ENCODE results near the gene TAF1. TPM values are rescaled to one million over a fixed set of nuclear protein-coding genes. Genes with fewer than 3 reads are reported as not detected.

Gene TAF1
- total and polyA plus RNA-seq, 9 of the 15 experiments (the other 6 are each of a cell fraction or from before 2014, with no cell fraction given): 6.4 to 45.1 (median 38.1) TPM

GRCh38 chrX:71366674-71367256, 608 bp downstream of the TAF1 start:
- Histone ChIP-seq H3K36me3 (ENCODE audit: control insufficient read depth, insufficient read depth, low read length) (peaks cover 37% of the 10 kb centered on the region), H3K9ac (ENCODE audit: insufficient read depth in 1 of 2, low read depth in 2 of 2, low read length in 2 of 2) (peak overlapping the region; percentile 99 to 100), H3K27ac (ENCODE audit: extremely low read depth, low read depth, low read length) (peak overlapping the region; percentile 99), H3K9me3 (replicated peaks; ENCODE audit: control insufficient read depth, insufficient read depth, low read depth, low read length) (no peaks in the 10 kb centered on the region), H3K4me2 (ENCODE audit: insufficient read depth, low read length) (peak overlapping the region; percentile 94), H3K4me3 (peak overlapping the region; percentile 83), H2AFZ (ENCODE audit: low read depth, low read length) (peak overlapping the region; percentile 61; the same call in 1 of the 2 replicates), H3K79me2 (ENCODE audit: control insufficient read depth, insufficient read depth, low read length) (peaks cover 50% of the 10 kb centered on the region), H4K20me1 (replicated peaks; ENCODE audit: control insufficient read depth, insufficient read depth, low read length) (peaks cover 11% of the 10 kb centered on the region), H3K4me1 (replicated peaks in 1 of 2; ENCODE audit: control insufficient read depth in 2 of 2, insufficient read depth in 2 of 2, low read length in 2 of 2) (peaks cover 12 to 14% of the 10 kb centered on the region in 2 experiments; a peak in 4 of 5 replicates), H3K27me3 (ENCODE audit: control insufficient read depth in 2 of 2, insufficient read depth in 2 of 2, low read length in 2 of 2) (no peaks in the 10 kb centered on the region), H3K9me1 (ENCODE audit: control insufficient read depth, insufficient read depth, low read length) (no peaks in the 10 kb centered on the region)
- in situ Hi-C loops (cut with MboI) (loop anchor here (10.0 kb wide), 1 partner anchor 372 kb away; no protein-coding TSS in a partner anchor), intact Hi-C loops (cut with micrococcal nuclease) (loop anchor here (5.0 to 10.0 kb wide), 2 partner anchors 84 to 372 kb away; partner anchors contain the start of gene NONO)
- CTCF ChIA-PET (ENCODE audit: low intra/inter-chr PET ratio): interaction anchor here (0.6 kb wide), 1 partner anchor 12 kb away, joined by 5 read pairs; no protein-coding TSS in a partner anchor
- FAIRE-seq (no peak), DNase-seq (ENCODE audit: extremely low read depth in 1 of 4, low spot score in 3 of 4) (peak; percentile 21 to 46 (median 24)), ATAC-seq (peak; percentile 57)
- TSS peak; percentile 74 for BruUV-seq (replicated peaks)
- POLR2A ChIA-PET: interaction anchor here (0.9 to 1.4 kb wide), 4 partner anchors 8 to 185 kb away, joined by 3 to 5 read pairs (median 4); no protein-coding TSS in a partner anchor
- 1% methylated on average over 27 of the region's 36 CpGs for WGBS (ENCODE audit: insufficient coverage, low coverage, missing lambda C conversion rate)
- TF ChIP-seq USF1 (CRISPR knock-in tag; IDR thresholded peaks at IDR 0.05) (no peak), SUPT5H (IDR thresholded peaks at IDR 0.05) (peak; percentile 68; the same call in 1 of the 2 replicates), BCL6 (CRISPR knock-in tag; IDR thresholded peaks at IDR 0.05) (no peak), XRCC3 (IDR thresholded peaks at IDR 0.05) (no peak), HMG20B (CRISPR knock-in tag; IDR thresholded peaks at IDR 0.05) (no peak), TEAD2 (tag; IDR thresholded peaks at IDR 0.05) (no peak), ETV5 (CRISPR knock-in tag; IDR thresholded peaks at IDR 0.05; ENCODE audit: low read depth) (no peak), PRPF4 (IDR thresholded peaks at IDR 0.05; ENCODE audit: insufficient read depth, low read depth, low read length, poor library complexity, severe bottlenecking) (no peak), TRIM24 (IDR thresholded peaks at IDR 0.05) (no peak), ZNF696 (CRISPR knock-in tag; conservative IDR thresholded peaks at IDR 0.05) (no peak), ZNF449 (CRISPR knock-in tag; IDR thresholded peaks at IDR 0.05) (no peak), ZNF707 (CRISPR knock-in tag; conservative IDR thresholded peaks at IDR 0.05) (no peak), ZNF384 (IDR thresholded peaks at IDR 0.05; ENCODE audit: low read depth, low read length) (no peak)
- TF ChIP-seq, protein P1, sequence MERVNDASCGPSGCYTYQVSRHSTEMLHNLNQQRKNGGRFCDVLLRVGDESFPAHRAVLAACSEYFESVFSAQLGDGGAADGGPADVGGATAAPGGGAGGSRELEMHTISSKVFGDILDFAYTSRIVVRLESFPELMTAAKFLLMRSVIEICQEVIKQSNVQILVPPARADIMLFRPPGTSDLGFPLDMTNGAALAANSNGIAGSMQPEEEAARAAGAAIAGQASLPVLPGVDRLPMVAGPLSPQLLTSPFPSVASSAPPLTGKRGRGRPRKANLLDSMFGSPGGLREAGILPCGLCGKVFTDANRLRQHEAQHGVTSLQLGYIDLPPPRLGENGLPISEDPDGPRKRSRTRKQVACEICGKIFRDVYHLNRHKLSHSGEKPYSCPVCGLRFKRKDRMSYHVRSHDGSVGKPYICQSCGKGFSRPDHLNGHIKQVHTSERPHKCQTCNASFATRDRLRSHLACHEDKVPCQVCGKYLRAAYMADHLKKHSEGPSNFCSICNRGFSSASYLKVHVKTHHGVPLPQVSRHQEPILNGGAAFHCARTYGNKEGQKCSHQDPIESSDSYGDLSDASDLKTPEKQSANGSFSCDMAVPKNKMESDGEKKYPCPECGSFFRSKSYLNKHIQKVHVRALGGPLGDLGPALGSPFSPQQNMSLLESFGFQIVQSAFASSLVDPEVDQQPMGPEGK (CRISPR knock-in tag; IDR thresholded peaks at IDR 0.05; ENCODE audit: borderline replicate concordance): no peak
- TF ChIP-seq, protein P2, sequence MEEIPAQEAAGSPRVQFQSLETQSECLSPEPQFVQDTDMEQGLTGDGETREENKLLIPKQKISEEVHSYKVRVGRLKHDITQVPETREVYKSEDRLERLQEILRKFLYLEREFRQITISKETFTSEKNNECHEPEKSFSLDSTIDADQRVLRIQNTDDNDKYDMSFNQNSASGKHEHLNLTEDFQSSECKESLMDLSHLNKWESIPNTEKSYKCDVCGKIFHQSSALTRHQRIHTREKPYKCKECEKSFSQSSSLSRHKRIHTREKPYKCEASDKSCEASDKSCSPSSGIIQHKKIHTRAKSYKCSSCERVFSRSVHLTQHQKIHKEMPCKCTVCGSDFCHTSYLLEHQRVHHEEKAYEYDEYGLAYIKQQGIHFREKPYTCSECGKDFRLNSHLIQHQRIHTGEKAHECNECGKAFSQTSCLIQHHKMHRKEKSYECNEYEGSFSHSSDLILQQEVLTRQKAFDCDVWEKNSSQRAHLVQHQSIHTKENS (CRISPR knock-in tag; IDR thresholded peaks at IDR 0.05): no peak

Data from K562 (cell line).